PFSK-1 (cell line): ENCODE results near the gene KRTAP9-9.
"Not testable (repeated sequence)": the region's sequence is repeated elsewhere in the genome, so short reads cannot be mapped to it uniquely, and the experiment has no call there.

ENCODE experiments used
- POLR2AphosphoS5 ChIP-seq: IDR thresholded peaks from 2 replicates; pipeline ENCODE4 v1.6.1; 2012; ENCODE audit warnings: low read depth, mild to moderate bottlenecking, control low read depth, low read length, moderate library complexity
- TAF1 ChIP-seq: IDR thresholded peaks from 2 replicates; pipeline ENCODE4 v1.6.1; 2012; ENCODE audit warnings: low read length, control low read depth, borderline replicate concordance; ENCODE audit not compliant: insufficient read depth

DNA sequence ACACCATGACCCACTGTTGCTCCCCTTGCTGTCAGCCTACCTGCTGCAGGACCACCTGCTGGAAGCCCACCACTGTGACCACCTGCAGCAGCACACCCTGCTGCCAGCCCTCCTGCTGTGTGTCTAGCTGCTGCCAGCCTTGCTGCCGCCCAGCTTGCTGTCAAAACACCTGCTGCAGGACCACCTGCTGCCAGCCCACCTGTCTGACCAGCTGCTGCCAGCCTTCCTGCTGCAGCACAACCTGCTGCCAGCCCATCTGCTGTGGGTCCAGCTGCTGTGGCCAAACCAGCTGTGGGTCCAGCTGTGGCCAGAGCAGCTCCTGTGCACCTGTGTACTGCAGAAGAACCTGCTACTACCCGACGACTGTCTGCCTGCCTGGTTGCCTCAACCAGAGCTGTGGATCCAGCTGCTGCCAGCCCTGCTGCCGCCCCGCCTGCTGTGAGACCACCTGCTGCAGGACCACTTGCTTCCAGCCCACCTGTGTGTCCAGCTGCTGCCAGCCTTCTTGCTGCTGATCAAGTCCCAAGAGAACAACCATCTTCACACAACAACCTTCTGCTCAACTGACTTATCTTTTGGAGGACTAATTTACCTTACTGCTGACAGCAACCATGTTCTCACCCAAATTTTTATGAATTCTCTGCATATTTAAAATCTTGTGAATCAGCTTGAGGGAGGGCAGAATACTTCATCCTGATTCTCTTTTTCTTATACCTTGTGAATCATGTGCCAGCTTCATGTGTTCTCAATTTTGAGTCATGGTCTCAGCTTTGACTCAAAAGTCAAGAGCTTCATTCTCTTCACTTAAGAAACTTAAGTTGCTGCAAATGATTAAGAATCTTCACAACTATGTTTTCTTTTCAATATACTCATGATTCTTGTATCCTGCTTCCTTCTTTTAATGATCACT, at the start of gene KRTAP9-9:
- TF ChIP-seq TAF1, POLR2AphosphoS5: not testable (repeated sequence)
